Natural killer cell (primary cell): ENCODE results near the gene SERTAD4. TPM values are rescaled to one million over a fixed set of nuclear protein-coding genes. Genes with fewer than 3 reads are reported as not detected.

Experiments
- ATAC-seq, 3 donors: fragments of 150-1000 bp in 2 of 3; fragments of 200-7000 bp in 1 of 3; cut with Tn5 transposase; 1 replicate in 1 of 3; 2 replicates in 2 of 3; pipeline ENCODE4 v1.10.0; 2021; ENCODE audit warnings: mild to moderate bottlenecking in 2 of 3, moderate library complexity in 2 of 3
- DNase-seq, 2 donors: peaks; one replicate each; pipeline versions ENCODE4 v3.0.0 to v3.0.0-alpha.2; 2013 to 2021; ENCODE audit warnings: mixed read lengths in 1 of 2
- H3K27ac ChIP-seq: one replicate; pipeline ENCODE4 v1.5.1; 2013; ENCODE audit warnings: mild to moderate bottlenecking, low read length
- H3K27me3 ChIP-seq: one replicate; pipeline ENCODE4 v1.6.1; 2013; ENCODE audit warnings: low read length; ENCODE audit not compliant: control insufficient read depth, insufficient read depth
- H3K36me3 ChIP-seq: one replicate; pipeline ENCODE4 v1.6.1; 2013; ENCODE audit warnings: low read length; ENCODE audit not compliant: control insufficient read depth, insufficient read depth
- H3K4me1 ChIP-seq: one replicate; pipeline ENCODE4 v1.6.1; 2013; ENCODE audit warnings: low read length; ENCODE audit not compliant: control insufficient read depth, insufficient read depth
- H3K4me3 ChIP-seq: one replicate; pipeline ENCODE4 v1.5.1; 2013; ENCODE audit warnings: low read length
- H3K9me3 ChIP-seq: one replicate; pipeline ENCODE4 v1.6.1; 2013; ENCODE audit warnings: low read length; ENCODE audit not compliant: control insufficient read depth, insufficient read depth
- H3K27ac Mint-ChIP-seq, 2 donors: one replicate each; pipeline ENCODE4 v1.8.0; 2022; ENCODE audit warnings: mild to moderate bottlenecking in 2 of 2, mixed read lengths in 2 of 2, moderate library complexity in 1 of 2
- H3K27me3 Mint-ChIP-seq, 2 donors: one replicate each; pipeline ENCODE4 v1.8.0; 2022; ENCODE audit warnings: low read depth in 2 of 2, mixed read lengths in 2 of 2
- H3K36me3 Mint-ChIP-seq: one replicate; pipeline ENCODE4 v1.8.0; 2022; ENCODE audit warnings: mixed read lengths
- H3K4me1 Mint-ChIP-seq, 2 donors: one replicate each; pipeline ENCODE4 v1.8.0; 2022; ENCODE audit warnings: mixed read lengths in 2 of 2
- H3K4me3 Mint-ChIP-seq: one replicate; pipeline ENCODE4 v1.8.0; 2022; ENCODE audit warnings: mild to moderate bottlenecking, moderate library complexity, mixed read lengths
- H3K9me3 Mint-ChIP-seq, 2 donors: one replicate each; pipeline ENCODE4 v1.8.0; 2022; ENCODE audit warnings: mixed read lengths in 2 of 2
- CTCF ChIP-seq: fragments of 200-600 bp; IDR thresholded peaks from one replicate; pipeline ENCODE4 v1.8.0; 2022; ENCODE audit warnings: antibody characterized with exemption
- WGBS: methylation state at CpG from one replicate; pipeline ENCODE4 v1.1.7; 2013; ENCODE audit warnings: missing lambda C conversion rate; ENCODE audit not compliant: insufficient coverage; 5-methylcytosine and 5-hydroxymethylcytosine counted together
- intact Hi-C: fragments of 100-400 bp; cut with micrococcal nuclease; formaldehyde crosslinking; loops from one replicate; pipeline ENCODE4 v1.14.2; 2022
- total RNA-seq, 4 donors: library from RNA; stranded (reverse); fragments of 120-200 nt in 1 of 4; gene quantifications; one replicate each; pipeline versions ENCODE4 v1.2.3 to v1.2.4, GENCODE V29; 2013 to 2022

The SERTAD4 gene
- total RNA-seq, 3 donors from 2014 or later (not counting 1 experiment from before 2014, with no cell fraction given): not detected

DNA sequence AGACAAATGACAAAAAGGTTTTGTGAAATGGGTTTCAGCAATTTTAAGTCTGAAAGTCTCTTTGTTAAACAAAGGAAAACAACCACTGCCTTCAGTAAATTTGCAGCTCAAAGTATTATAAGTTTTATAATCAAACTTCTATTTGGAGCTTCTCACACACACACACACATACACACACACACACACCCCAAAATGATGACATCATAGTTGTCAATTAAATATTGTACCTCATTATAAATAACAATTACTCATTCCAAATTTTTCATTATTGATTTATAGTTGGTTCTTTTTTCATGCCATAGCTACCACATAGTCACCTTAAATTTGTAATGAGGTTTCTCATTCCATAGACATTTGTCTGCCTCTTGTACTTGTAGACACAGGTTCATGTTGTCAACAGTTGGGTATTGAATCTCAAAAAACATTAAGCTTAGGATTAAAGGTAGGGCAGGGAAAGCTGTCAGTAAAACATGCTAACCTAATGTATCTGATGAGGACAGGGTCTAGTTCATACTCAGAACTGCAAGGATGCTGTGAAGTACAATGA, 2.4 kb upstream of the SERTAD4 start:
- TF ChIP-seq CTCF: no peak
- H3K9me3 Mint-ChIP-seq: no peaks in the 10 kb centered on the region
- no peak overlapping the region for H3K4me3 Mint-ChIP-seq
- peaks cover 25 to 32% of the 10 kb centered on the region in 2 donors for H3K27me3 Mint-ChIP-seq
- H3K36me3 ChIP-seq: no peaks in the 10 kb centered on the region
- H3K4me1 ChIP-seq: peaks cover 14% of the 10 kb centered on the region
- intact Hi-C loops: no loop called here
- H3K36me3 Mint-ChIP-seq: no peaks in the 10 kb centered on the region
- no peak overlapping the region for H3K4me3 ChIP-seq
- peaks cover 12 to 15% of the 10 kb centered on the region in 2 donors for H3K4me1 Mint-ChIP-seq
- H3K27ac Mint-ChIP-seq: no peak overlapping the region
- H3K27me3 ChIP-seq: peaks cover 26% of the 10 kb centered on the region
- H3K27ac ChIP-seq: no peak overlapping the region
- DNase-seq (no peak), ATAC-seq (no peak)
- H3K9me3 ChIP-seq: no peaks in the 10 kb centered on the region

DNA sequence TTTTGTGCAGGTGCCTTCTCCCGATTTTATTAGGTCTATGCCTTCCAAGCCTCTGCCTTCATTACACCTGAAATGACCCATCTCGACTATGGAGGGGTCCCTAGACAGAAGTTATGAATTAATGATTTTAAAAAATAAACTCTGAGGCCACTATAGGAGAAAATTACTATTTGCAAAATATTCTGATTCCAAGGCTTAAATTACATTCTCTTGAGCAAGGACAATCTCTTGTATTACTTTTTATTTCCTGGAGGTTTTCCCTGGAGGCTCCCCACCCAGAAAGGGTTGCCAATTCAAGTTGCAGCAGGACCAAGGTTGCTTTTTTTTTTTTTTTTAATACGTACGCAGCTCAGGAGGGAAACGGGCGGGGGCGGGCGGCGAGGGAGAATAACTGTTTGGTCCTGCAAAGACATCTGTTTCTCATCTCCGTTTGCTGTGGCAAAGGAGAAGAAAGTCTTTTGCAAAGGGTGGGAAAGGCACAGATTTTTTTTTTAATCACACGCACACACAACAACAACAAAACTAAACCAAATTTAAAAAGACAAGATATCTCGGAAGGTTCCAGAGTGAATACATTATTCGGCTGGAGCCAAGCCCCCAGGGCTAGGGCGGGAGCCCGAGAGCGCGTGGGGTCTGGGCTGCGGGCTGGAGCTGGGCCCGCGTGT, 618 bp upstream of the SERTAD4 start:
- no peak overlapping the region for H3K4me3 ChIP-seq
- no peak for ATAC-seq
- 4% methylated on average over 17 of the region's 20 CpGs for WGBS
- no peak overlapping the region for H3K27ac ChIP-seq
- H3K27me3 ChIP-seq: peaks cover 29% of the 10 kb centered on the region
- no peaks in the 10 kb centered on the region for H3K9me3 Mint-ChIP-seq
- no peak for DNase-seq
- H3K4me3 Mint-ChIP-seq: peak overlapping the region; percentile 72
- H3K36me3 ChIP-seq: no peaks in the 10 kb centered on the region
- H3K4me1 ChIP-seq: peaks cover 14% of the 10 kb centered on the region
- no peak overlapping the region for H3K27ac Mint-ChIP-seq
- TF ChIP-seq CTCF: no peak
- H3K9me3 ChIP-seq: no peaks in the 10 kb centered on the region
- intact Hi-C loops: no loop called here
- peaks cover 26 to 47% of the 10 kb centered on the region in 2 donors for H3K27me3 Mint-ChIP-seq
- peaks cover 12 to 15% of the 10 kb centered on the region in 2 donors for H3K4me1 Mint-ChIP-seq
- H3K36me3 Mint-ChIP-seq: no peaks in the 10 kb centered on the region

GRCh38 chr1:210233216-210233494, 559 bp downstream of the SERTAD4 start:
- H3K9me3 ChIP-seq: no peaks in the 10 kb centered on the region
- H3K4me3 ChIP-seq: peak overlapping the region; percentile 10
- H3K27me3 ChIP-seq: peaks cover 31% of the 10 kb centered on the region
- peaks cover 14% of the 10 kb centered on the region for H3K4me1 ChIP-seq
- peaks cover 12 to 15% of the 10 kb centered on the region in 2 donors for H3K4me1 Mint-ChIP-seq
- no peak for DNase-seq
- no peaks in the 10 kb centered on the region for H3K36me3 Mint-ChIP-seq
- TF ChIP-seq CTCF: no peak
- no peak overlapping the region for H3K27ac ChIP-seq
- no peaks in the 10 kb centered on the region for H3K36me3 ChIP-seq
- WGBS: under 1% methylated on average over 26 of the region's 26 CpGs
- H3K27me3 Mint-ChIP-seq: peaks cover 33 to 56% of the 10 kb centered on the region in 2 donors
- peak overlapping the region; percentile 71 for H3K4me3 Mint-ChIP-seq
- no peaks in the 10 kb centered on the region for H3K9me3 Mint-ChIP-seq
- intact Hi-C loops: no loop called here
- ATAC-seq: peak in 2 of 3 donors; percentile 18 to 45
- no peak overlapping the region for H3K27ac Mint-ChIP-seq
